ENCODE measurements around the gene PRIMA1. TPM values are rescaled to one million over a fixed set of nuclear protein-coding genes. Genes with fewer than 3 reads are reported as not detected.

Gene PRIMA1
- total RNA-seq, 1 donor from 2014 or later: 8.4 TPM

Other genes with a start within 250 kb of the PRIMA1 start
- gene FAM181A, start 138.9 kb upstream of the PRIMA1 start, total RNA-seq: not detected
- gene ASB2, start 188.1 kb upstream of the PRIMA1 start, total RNA-seq: 297 TPM
- 1.3 TPM for gene CCDC197, start 208.8 kb upstream of the PRIMA1 start, total RNA-seq
- 0.56 TPM for gene OTUB2, start 237.9 kb upstream of the PRIMA1 start, total RNA-seq